ENCODE data around the gene DAZAP1. TPM values are rescaled to one million over a fixed set of nuclear protein-coding genes. Genes with fewer than 3 reads are reported as not detected.
"Not testable (repeated sequence)": the region's sequence is repeated elsewhere in the genome, so short reads cannot be mapped to it uniquely, and the experiment has no call there.

Gene DAZAP1
- total and polyA plus RNA-seq, 7 donors, result 59.9 to 122 (median 90.9) TPM

- peak; percentile 14 to 56 for DNase-seq
- WGBS, 3 donors, result 82 to 94% (median 86%) methylated on average over 17 to 26 of the region's 26 CpGs
- no peak for TF ChIP-seq CTCF (IDR thresholded peaks at IDR 0.05)
- peaks cover 38% of the 10 kb centered on the region for H3K4me1 ChIP-seq
- no peak overlapping the region for H3K27ac ChIP-seq
- H3K4me3 ChIP-seq, result no peak overlapping the region
- intact Hi-C loops (cut with DNase I), result no loop called here
- no peaks in the 10 kb centered on the region for H3K9me3 ChIP-seq
- peaks cover 0 to 37% (median 31%) of the 10 kb centered on the region in 3 donors for H3K27me3 ChIP-seq (ENCODE audit: insufficient read depth in 3 of 3, low read length in 2 of 3)
- no peak for ATAC-seq
- peaks cover 0 to 18% of the 10 kb centered on the region in 2 donors for H3K36me3 ChIP-seq (ENCODE audit: insufficient read depth in 1 of 2, low read depth in 1 of 2)
Measured at GRCh38 chr19:1474765-1475351, 67.5 kb downstream of the DAZAP1 start.

- TF ChIP-seq CTCF (IDR thresholded peaks at IDR 0.05), result no peak
- no peak for ATAC-seq
- H3K4me3 ChIP-seq, result no peak overlapping the region
- H3K36me3 ChIP-seq (ENCODE audit: insufficient read depth in 1 of 2, low read depth in 1 of 2), result peaks cover 0 to 18% of the 10 kb centered on the region in 2 donors
- H3K4me1 ChIP-seq, result peaks cover 28% of the 10 kb centered on the region
- H3K9me3 ChIP-seq, result no peaks in the 10 kb centered on the region
- peaks cover 0 to 27% (median 21%) of the 10 kb centered on the region in 3 donors for H3K27me3 ChIP-seq (ENCODE audit: insufficient read depth in 3 of 3, low read length in 2 of 3)
- WGBS, 3 donors, result 88 to 90% (median 88%) methylated on average over 31 of the region's 31 CpGs
- no peak overlapping the region for H3K27ac ChIP-seq
- DNase-seq, result peak in 1 of 2 donors; percentile 43
- intact Hi-C loops (cut with DNase I), result no loop called here
Measured at GRCh38 chr19:1475751-1476437, 68.5 kb downstream of the DAZAP1 start.

- DNase-seq; ATAC-seq; intact Hi-C loops (cut with DNase I); H3K9me3 ChIP-seq; H3K27ac ChIP-seq; H3K4me3 ChIP-seq: not testable (repeated sequence)
- peaks cover 0 to 18% of the 10 kb centered on the region in 2 donors for H3K36me3 ChIP-seq (ENCODE audit: insufficient read depth in 1 of 2, low read depth in 1 of 2)
- peaks cover 0 to 15% (median 10%) of the 10 kb centered on the region in 3 donors for H3K27me3 ChIP-seq (ENCODE audit: insufficient read depth in 3 of 3, low read length in 2 of 3)
- peaks cover 22% of the 10 kb centered on the region for H3K4me1 ChIP-seq
- 89 to 91% (median 90%) methylated on average over 9 of the region's 9 CpGs for WGBS, 3 donors
Measured at GRCh38 chr19:1477056-1477455, 69.7 kb downstream of the DAZAP1 start.

GRCh38 chr19:1478934-1479707, 71.7 kb downstream of the DAZAP1 start, which contains the start of gene C19orf25:
C19orf25 (minus strand) TSS chr19:1479215; CDS start chr19:1478903, 312 bp downstream.
- no peaks in the 10 kb centered on the region for H3K9me3 ChIP-seq
- peak within 1 kb of the TSS; percentile 96 for H3K4me3 ChIP-seq
- intact Hi-C loops (cut with DNase I), result no loop called here
- H3K27ac ChIP-seq, result peak within 1 kb of the TSS; percentile 75
- ATAC-seq, result peak; percentile 94 to 98 (median 97)
- WGBS, 3 donors, result 0 to 2% (median 1%) methylated on average over 61 to 71 of the region's 71 CpGs
- TF ChIP-seq CTCF (IDR thresholded peaks at IDR 0.05), result no peak
- H3K36me3 ChIP-seq (ENCODE audit: insufficient read depth in 1 of 2, low read depth in 1 of 2), result peaks cover 0 to 18% of the 10 kb centered on the region in 2 donors
- peaks cover 15% of the 10 kb centered on the region for H3K4me1 ChIP-seq
- DNase-seq, result peak; percentile 93 to 97
- no peaks in the 10 kb centered on the region for H3K27me3 ChIP-seq (ENCODE audit: insufficient read depth in 3 of 3, low read length in 2 of 3)
